ENCODE measurements around the gene ZFYVE21.

GRCh38 chr14:103713304-103714062, 2.1 kb upstream of the ZFYVE21 start:
- TF ChIP-seq CTCF (IDR thresholded peaks at IDR 0.05 in 2 of 3, conservative IDR thresholded peaks at IDR 0.05 in 1 of 3; ENCODE audit: borderline replicate concordance in 1 of 3, insufficient read depth in 1 of 3, low read depth in 2 of 3, low read length in 2 of 3) (no peak), REST (IDR thresholded peaks at IDR 0.05; ENCODE audit: low read depth) (no peak), YY1 (IDR thresholded peaks at IDR 0.05; ENCODE audit: extremely low read depth, insufficient replicate concordance, low read depth, low read length) (no peak), SIN3A (IDR thresholded peaks at IDR 0.05; ENCODE audit: low read depth) (no peak)
